HG03039 (cell line): ENCODE results near the gene ARSG.
"Not testable (repeated sequence)": the region's sequence is repeated elsewhere in the genome, so short reads cannot be mapped to it uniquely, and the experiment has no call there.

ENCODE experiments used
- ATAC-seq: cut with Tn5 transposase; IDR thresholded peaks from one replicate; pipeline ENCODE4 v1.9.1; 2021; ENCODE audit warnings: mild to moderate bottlenecking, moderate library complexity; ENCODE audit not compliant: unreplicated experiment

Gene ARSG

GRCh38 chr17:68327823-68328557 is 36.7 kb downstream of the ARSG start:
- ATAC-seq, result no peak

GRCh38 chr17:68328676-68329075 is 37.4 kb downstream of the ARSG start:
- no peak for ATAC-seq

DNA sequence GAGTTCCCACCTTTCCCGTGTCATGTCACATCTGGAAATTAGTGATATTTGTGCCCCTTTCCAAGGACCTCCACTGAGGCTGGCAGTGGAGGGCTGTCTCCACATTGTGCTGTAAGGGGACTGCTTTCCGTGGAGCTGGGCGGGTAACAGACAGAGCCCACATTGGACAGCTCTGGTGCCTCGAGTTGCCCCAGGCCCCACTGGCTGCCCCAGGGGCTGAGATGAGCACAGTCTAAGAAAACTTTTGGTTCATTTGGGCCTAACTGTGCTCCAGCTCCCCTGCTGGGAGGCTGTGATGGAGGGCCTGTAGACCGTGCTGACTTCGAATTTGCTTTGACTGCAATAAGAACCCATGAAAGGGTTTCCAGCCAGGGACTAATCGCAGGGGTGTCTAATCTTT is 38.0 kb downstream of the ARSG start:
- ATAC-seq, result no peak

- ATAC-seq, result not testable (repeated sequence)
Measured at GRCh38 chr17:68331932-68332331, 40.6 kb downstream of the ARSG start.

DNA sequence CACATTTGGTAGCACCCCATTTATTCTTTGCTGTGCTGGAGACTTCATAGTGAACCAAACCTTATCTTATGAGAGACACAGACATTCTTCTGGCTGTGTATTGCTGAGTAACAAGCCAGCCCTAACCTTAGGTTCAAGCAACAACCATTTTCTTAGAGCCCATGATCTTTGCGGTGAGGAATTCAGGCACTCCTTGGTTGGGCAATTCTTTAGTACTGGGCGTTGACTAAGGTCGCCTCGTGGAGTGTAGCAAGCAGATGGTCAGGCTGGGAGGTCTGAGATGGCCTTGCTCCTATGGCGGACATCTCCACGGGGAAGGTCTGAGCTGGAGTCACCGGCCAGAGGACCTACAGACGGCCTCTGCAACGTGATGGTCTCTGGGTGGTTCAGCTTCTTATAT is 43.1 kb downstream of the ARSG start:
- ATAC-seq, result no peak

GRCh38 chr17:68341482-68341881 is 50.2 kb downstream of the ARSG start:
- no peak for ATAC-seq

GRCh38 chr17:68343976-68344375 is 52.7 kb downstream of the ARSG start:
- no peak for ATAC-seq

- no peak for ATAC-seq
Measured at GRCh38 chr17:68344701-68345136, 53.4 kb downstream of the ARSG start.

DNA sequence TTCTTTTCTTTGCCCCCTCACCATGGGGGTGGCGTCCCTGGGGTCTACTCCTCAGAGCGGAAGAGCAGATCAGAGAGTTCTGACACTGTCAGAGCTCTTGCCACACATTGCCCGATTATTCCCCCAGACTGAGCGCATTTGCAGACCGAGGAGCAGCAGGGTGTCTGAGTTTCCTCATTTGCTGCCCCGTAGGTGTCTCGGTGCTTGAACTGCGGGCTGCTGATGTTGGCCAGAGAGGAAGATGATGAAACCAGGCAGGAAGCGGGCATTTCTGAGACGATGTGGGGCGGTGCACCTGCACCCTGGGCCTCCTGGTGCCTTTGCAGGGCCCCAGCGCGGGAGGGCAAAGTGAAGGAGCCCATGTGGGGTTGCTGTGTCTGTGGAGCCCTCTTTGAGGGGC is 55.2 kb downstream of the ARSG start:
- ATAC-seq, result peak; percentile 41

- ATAC-seq, result no peak
Measured at GRCh38 chr17:68347380-68347779, 56.1 kb downstream of the ARSG start.

DNA sequence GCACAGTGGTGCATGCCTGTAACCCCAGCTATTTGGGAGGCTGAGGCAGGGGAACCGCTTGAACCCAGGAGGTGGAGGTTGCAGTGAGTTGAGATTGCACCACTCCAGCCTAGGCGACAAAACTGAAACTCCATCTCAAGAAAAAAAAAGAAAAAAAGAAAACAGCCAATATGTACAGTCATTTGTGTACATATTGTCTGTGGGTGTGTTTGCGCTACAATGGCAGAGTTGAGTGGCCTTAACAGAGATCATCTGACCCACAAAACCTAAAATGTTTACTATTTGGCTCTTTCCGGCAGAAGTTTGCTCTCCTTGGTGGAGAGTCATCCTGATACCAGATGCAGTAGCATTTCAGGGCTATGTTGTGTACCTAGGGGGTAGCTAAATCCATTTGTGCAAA is 57.9 kb downstream of the ARSG start:
- peak; percentile 62 for ATAC-seq

GRCh38 chr17:68351395-68351794 is 60.1 kb downstream of the ARSG start:
- no peak for ATAC-seq

DNA sequence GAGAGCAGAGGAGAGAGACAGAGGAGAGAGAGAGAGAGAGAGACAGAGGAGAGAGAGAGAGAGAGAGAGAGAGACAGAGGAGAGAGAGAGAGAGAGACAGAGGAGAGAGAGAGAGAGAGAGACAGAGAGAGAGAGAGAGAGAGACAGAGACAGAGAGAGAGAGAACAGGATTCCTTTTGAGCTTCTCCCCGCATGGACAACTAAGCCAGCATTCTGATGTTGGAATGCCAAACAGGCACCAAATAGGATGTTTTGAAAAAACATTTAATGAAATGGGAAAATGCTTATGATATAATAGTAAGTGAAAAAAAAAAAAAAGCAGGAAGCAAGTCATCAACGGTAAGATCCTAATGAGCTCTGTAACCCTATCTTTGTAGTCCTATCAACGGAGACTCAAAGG is 60.7 kb downstream of the ARSG start:
- no peak for ATAC-seq

DNA sequence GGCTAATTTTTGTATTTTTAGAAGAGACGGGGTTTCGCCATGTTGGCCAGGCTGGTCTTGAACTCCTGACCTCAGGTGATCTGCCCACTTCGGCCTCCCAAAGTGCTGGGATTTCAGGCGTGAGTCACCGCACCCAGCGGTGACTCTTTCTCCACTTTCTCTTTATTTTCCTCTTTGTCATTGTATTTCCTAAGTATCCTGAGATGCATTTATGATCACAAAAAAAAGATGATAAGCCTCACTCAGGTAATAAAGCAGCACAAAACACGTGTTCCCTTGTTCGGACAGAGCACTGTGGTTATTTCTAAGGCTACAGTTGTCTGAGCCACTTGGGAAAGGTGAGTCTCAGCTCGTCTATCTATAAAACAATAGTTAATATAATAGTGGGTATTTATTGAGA is 61.4 kb downstream of the ARSG start:
- ATAC-seq, result not testable (repeated sequence)

GRCh38 chr17:68353111-68353521 is 61.8 kb downstream of the ARSG start:
- no peak for ATAC-seq

GRCh38 chr17:68354311-68354710 is 63.0 kb downstream of the ARSG start:
- ATAC-seq, result not testable (repeated sequence)

- ATAC-seq, result not testable (repeated sequence)
Measured at GRCh38 chr17:68355108-68355507, 63.8 kb downstream of the ARSG start.

DNA sequence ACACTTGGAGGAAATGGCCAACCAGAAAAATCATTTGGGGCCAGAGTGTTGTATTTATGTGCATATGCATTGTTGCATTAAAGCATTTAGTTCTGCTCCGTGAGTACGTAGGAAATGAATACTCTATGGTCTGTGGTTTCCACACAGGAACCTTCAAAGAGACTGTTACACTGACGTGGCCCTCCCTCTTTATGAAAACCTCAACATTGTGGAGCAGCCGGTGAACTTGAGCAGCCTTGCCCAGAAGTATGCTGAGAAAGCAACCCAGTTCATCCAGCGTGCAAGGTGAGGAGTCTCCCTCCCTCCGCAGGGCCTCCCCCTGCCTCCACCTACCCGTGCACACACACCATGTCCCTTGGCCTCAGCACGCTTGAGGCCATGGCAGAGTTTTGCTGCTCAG is 65.2 kb downstream of the ARSG start:
- ATAC-seq, result peak; percentile 65

DNA sequence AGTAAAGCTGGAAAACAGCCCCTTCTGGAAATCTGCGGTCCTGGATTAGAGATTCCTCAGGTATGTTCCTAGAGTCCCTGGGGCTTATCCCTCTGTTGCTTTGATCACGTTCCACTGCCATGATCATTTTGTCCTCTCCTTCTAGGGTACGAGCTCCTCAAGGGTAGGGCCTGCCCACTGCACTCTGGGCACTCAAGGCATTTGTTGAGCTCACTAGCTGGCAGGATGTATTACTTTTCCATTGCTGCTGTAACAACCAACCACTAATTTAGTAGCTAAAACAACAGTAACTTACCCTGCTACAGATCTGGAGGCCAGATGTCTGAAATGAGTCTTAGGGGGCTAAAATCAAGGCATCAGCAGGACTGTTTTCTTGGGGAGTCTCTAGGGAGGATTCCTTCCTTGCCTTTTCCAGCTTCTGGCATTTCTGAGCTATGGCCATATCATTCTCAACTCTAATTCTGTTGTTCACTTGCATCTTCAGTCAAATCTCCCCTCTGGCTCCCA is 65.7 kb downstream of the ARSG start:
- no peak for ATAC-seq

DNA sequence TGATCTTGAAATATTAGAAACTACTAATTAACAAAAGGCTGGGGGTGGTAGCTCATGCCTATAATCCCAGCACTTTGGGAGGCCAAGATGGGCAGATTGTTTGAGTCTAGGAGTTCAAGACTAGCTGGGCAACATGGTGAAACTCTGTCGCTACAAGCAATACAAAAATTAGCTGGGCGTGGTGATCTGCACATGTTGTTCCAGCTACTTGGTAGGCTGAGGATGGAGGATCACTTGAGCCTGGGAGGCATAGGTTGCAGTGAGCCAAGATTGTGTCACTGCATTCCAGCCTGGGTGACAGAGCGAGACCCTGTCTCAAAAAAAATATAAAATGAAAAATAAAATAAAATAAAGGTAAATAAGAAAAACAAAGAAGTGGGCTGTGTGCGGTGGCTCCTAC is 66.6 kb downstream of the ARSG start:
- ATAC-seq, result no peak

DNA sequence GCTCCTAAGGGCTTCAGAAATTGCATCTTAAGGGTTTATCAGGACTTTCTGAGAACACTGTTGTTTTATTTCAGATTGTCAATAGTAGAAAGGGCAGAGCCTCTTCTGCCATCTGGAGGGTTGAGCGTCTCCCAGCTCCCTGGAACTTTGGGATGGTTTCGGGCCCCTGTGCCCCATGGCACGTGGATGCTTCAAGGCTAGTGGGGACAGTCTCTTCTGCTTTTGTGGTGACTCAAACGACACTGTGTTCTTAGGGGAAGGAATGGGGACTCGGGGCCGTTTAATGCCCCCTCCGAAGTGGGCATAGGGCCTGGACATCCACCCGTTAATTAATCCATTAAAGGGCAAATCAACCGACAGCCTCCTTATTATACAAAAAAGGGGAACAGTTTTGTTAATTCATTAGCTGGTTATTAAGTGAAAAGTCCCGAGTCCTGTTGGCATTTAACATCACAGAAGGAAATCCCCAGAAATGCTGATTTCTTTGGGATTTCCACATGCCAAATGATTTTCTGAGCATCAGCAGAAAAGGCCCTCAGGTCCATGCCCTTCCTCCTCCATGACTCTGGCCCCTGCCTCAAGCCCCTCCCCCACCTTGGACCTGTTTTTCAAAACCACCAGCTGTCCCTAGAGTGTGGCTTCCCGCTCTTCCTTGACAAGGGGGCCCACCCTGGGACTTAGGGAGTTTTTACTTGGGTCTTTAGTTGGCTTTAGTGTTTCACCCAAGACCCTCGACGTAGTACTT is 68.7 kb downstream of the ARSG start:
- ATAC-seq, result no peak

DNA sequence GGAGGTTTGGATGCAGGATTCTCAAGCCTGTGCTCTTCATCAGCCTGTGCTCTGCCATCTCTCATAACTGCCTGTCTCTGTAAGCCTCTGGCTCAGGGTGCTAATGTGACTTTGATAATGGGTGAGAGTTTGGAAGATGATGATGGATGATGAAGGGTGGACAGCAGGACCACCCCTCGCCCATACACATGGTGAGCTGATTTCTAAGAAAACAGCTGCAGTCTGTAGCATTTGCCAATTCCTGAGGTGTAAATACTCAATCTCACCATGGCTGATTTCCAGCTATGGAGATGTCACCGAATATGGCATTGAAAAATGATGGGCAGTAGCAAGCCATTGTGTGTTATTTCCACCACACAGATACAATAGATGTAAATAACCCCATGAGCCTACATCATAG is 74.2 kb downstream of the ARSG start:
- no peak for ATAC-seq
